Right hindlimb (tissue), 1 donor: ENCODE results near the gene SPECC1.
"Not testable (repeated sequence)": the region's sequence is repeated elsewhere in the genome, so short reads cannot be mapped to it uniquely, and the experiment has no call there.

ENCODE experiments used
- DNase-seq: peaks from one replicate; pipeline ENCODE4 v3.0.0-alpha.2; 2018

The SPECC1 gene

DNA sequence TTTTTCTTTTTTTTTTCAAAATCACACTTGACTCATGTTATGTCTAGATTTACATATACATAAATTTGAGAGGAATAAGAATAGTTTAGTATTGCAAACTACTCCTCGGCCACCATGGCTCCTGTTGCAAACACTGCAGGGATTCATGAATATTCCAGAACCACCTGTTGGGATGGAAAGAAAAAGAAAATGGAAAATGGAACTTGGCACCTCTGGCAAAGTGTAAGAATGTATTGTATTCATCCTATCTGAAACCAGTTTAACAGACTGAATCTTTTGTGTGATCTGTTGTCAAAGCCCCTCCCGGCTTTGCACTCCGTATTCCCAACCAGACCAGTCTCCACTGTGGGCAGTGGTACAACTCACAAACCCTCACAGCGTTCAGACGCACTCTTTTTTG lies 124.4 kb downstream of the SPECC1 start:
- DNase-seq = no peak

- no peak for DNase-seq
These were observed 132.2 kb downstream of the SPECC1 start for GRCh38 chr17:20141198-20141972.

GRCh38 chr17:20142268-20142667 lies 133.1 kb downstream of the SPECC1 start:
- no peak for DNase-seq

GRCh38 chr17:20143740-20144139 lies 134.6 kb downstream of the SPECC1 start:
- no peak for DNase-seq

DNA sequence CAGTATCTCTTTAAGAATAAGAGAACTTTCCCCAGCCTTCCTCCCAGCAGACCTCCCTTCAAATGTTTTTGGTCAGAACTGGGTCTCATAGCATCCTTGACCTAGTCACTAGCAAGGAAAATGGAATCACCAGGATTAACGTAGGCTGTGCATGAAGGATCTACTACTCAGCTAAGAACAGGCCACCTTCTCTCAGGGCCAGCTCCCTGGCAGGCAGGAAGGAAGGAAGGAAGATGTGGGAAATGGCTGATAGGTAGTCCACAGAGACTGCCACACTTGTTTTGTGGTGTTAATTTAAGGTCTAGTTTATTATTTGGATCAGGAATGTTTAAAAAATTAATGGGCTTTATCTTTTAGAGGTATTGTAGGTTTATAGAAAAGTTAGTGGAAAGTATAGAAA lies 136.4 kb downstream of the SPECC1 start:
- DNase-seq = no peak

DNA sequence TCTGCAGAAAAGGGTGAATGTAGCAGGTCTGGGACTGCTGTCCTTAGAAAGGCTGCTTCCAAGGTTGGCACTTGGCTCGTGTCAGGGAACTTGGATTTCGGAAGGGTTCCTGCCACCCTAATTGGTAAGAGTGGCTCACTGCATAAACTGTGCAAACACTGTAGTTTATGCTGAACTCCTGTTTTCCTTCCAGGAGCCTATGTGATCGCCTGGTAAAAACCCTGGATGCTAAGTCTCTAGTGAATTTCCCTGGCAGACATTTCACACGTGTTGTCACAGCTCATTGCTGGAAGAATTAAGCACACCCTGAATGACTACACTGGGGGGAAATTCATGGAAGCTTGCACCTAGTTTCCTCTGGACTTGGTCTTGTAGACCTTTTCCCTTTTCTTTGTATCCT lies 140.1 kb downstream of the SPECC1 start:
- no peak for DNase-seq

DNA sequence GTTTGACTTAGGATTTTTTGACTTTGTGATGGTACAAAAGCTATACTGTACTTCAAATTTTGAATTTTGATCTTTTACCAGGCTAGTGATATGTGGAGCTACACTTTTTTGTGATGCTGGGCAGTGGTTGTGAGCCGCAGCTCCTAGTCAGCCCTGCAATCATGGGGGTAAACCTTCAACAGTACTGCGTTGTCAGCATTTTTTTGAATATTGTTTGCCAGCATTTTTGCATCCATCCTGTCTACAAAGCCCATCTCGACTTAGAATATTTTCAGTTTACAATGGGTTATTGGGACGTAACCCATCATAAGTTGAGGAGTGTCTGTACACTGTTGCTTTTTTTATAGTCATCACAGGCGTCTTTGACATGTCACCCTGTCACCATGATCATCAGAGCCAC lies 142.0 kb downstream of the SPECC1 start:
- DNase-seq = no peak

- no peak for DNase-seq
These were observed 144.1 kb downstream of the SPECC1 start for GRCh38 chr17:20153231-20153630.

GRCh38 chr17:20154286-20155000 lies 145.3 kb downstream of the SPECC1 start:
- no peak for DNase-seq

DNA sequence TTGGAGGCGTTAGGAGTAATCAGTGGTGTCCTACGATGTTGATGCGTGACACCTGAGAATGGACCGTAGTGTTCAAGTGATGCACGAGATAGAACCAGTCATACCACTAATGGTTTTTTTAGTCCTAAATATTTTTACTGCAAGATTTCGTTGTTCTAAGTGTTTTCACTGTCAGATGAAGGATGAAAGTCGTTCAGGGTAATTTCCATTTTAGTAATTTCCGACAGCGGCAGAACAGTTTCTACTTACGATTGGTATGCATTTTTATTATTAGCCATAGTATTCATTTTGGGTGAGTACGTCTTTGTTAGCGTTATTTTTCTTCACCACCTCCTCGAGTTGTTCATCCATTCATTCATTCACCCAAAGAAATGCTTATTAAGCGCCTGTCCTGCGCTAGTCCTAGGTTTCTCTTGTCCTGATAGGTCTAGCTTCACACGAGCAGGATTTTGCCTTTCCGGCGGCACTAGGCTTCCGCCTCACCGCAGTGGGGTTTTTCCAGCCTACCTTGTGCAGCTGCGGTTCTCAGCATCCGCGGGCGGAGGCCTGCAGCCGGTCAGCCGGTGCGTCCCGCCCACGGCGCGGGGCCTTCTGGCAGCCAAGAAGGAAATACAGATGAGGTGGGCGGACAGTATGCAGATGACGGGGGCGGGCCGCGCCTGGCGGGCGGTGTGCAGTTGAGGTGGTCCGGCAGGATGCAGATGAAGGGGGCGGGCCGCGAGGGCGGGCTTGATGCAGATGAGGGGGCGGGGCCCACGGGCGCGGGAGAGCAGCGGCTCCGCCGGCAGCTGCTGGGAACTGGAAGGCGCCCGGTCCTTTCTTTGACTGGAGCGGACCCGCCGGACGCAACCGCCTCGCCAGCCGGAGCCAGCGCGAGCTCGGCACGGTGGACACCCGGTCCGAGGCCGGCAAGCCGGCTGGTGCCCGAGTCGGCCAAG lies 146.4 kb downstream of the SPECC1 start:
- DNase-seq = peak; percentile 97

GRCh38 chr17:20156196-20157000 lies 147.2 kb downstream of the SPECC1 start:
- peak; percentile 28 for DNase-seq

GRCh38 chr17:20157001-20157310 lies 147.8 kb downstream of the SPECC1 start:
- DNase-seq = no peak

DNA sequence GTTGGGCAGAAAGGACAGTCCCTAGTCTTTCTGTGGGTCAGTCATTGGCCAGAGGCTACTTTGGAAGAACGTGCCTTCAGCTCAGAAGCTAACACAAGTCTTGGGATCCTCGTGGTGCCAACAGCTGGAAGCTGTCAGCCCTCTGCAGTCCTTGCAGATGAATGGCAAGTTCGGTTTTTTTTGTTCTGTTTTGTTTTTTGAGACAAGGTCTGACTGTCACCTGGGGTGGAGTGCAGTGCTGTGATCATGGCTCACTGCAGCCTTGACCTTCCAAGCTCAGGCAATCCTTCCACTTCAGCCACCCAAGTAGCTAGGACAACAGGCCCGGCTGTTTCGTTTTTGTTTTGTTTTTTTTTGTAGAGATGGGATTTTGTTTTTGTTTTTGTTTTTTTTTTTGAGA lies 149.4 kb downstream of the SPECC1 start:
- no peak for DNase-seq

- DNase-seq = no peak
These were observed 150.4 kb downstream of the SPECC1 start for GRCh38 chr17:20159406-20160069.

DNA sequence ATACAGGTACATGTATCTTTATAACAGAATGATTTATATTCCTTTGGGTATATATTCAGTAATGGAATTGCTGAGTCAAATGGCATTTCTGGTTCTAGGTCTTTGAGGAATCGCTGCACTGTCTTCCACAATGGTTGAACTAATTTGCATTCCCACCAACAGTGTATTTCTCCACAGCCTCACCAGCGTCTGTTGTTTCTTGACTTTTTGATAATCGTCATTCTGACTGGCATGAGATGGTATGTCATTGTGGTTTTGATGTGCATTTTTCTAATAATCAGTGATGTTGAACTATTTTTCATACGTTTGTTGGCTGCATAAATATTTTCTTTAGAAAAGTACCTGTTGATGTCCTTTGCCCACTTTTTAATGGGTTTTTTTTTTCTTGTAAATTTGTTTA lies 156.4 kb downstream of the SPECC1 start:
- not testable (repeated sequence) for DNase-seq

- DNase-seq = no peak
These were observed 160.9 kb downstream of the SPECC1 start for GRCh38 chr17:20170085-20170484.

GRCh38 chr17:20171741-20172365 lies 162.7 kb downstream of the SPECC1 start:
- no peak for DNase-seq

DNA sequence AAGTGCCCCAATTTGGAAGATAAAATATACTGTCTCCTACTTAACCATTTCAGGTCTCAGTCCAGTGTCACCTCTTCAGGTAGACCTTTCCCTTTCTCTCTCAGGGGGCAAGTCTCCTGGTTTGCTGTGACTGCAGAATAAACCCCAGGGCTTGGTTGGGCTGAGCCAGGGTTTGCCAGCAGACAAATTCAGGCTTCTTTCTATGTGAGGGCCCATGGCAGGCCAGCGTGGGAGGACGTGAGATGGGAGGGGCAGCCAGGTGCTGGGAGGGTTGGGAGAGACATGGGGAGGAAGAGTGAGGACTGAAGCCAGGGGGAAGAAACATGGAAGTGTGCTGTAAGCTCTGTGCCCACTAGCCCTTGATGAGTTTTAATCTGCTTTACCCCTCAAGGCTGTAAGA lies 163.2 kb downstream of the SPECC1 start:
- no peak for DNase-seq

GRCh38 chr17:20173091-20173490 lies 163.9 kb downstream of the SPECC1 start:
- DNase-seq = no peak

GRCh38 chr17:20174588-20175265 lies 165.6 kb downstream of the SPECC1 start:
- DNase-seq = no peak

DNA sequence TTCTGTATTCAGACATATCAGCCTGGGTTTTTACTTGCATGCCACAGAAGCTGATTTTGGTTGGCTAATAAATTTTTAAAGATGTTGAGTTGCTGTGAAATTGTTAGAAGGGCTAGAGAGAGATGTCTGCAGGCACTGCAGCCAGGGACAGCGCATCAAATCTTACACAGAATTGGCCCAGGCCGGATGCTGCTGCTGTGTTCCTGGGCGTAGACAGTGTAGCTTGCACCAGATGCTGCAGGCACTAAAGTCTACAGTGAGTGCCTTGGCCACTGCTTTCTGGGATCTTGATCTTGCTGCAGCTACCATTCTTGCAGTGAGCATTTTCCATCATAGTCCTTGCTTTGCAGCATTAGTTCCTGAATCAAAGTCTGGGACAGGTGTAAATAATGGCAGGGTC lies 169.9 kb downstream of the SPECC1 start:
- DNase-seq = no peak
